NCI-H446 (cell line): ENCODE measurements around the gene GPRC5D.

ENCODE experiments used
- DNase-seq, 2 experiments: peaks; one replicate each; lab custom pipeline; 2025; lab: John Stamatoyannopoulos, UW

The GPRC5D gene

GRCh38 chr12:12952036-12952435 is at the start of gene GPRC5D:
Gene GPRC5D, minus strand, starts transcription at chr12:12952170. Its CDS starts 1,786 bp downstream, at chr12:12950384.
- DNase-seq: no peak

- no peak for DNase-seq
These were observed 49.7 kb upstream of the GPRC5D start for GRCh38 chr12:13001775-13002040.

- DNase-seq: no peak
These were observed 49.2 kb upstream of the GPRC5D start for GRCh38 chr12:13000925-13001774.

- DNase-seq: no peak
These were observed 48.6 kb upstream of the GPRC5D start for GRCh38 chr12:13000616-13000924.

GRCh38 chr12:12999959-13000615 is 48.1 kb upstream of the GPRC5D start, which contains the start of gene HEBP1:
Gene HEBP1, minus strand, starts transcription at chr12:13000265. Its CDS starts 151 bp downstream, at chr12:13000114.
- DNase-seq: peak; percentile 73 to 89

- DNase-seq: no peak
These were observed 47.4 kb upstream of the GPRC5D start for GRCh38 chr12:12999271-12999958.

- no peak for DNase-seq
These were observed 46.3 kb upstream of the GPRC5D start for GRCh38 chr12:12998248-12998647.

- no peak for DNase-seq
These were observed 45.8 kb upstream of the GPRC5D start for GRCh38 chr12:12997734-12998133.

GRCh38 chr12:12997156-12997555 is 45.2 kb upstream of the GPRC5D start:
- no peak for DNase-seq

- no peak for DNase-seq
These were observed 44.2 kb upstream of the GPRC5D start for GRCh38 chr12:12996209-12996608.

GRCh38 chr12:12995088-12995487 is 43.1 kb upstream of the GPRC5D start:
- no peak for DNase-seq

GRCh38 chr12:12993367-12993766 is 41.4 kb upstream of the GPRC5D start:
- no peak for DNase-seq

- no peak for DNase-seq
These were observed 40.6 kb upstream of the GPRC5D start for GRCh38 chr12:12992418-12993130.

- DNase-seq: no peak
These were observed 38.9 kb upstream of the GPRC5D start for GRCh38 chr12:12990700-12991468.

- DNase-seq: no peak
These were observed 35.5 kb upstream of the GPRC5D start for GRCh38 chr12:12987421-12987820.

- no peak for DNase-seq
These were observed 34.9 kb upstream of the GPRC5D start for GRCh38 chr12:12986775-12987331.

GRCh38 chr12:12985817-12986408 is 33.9 kb upstream of the GPRC5D start:
- no peak for DNase-seq

GRCh38 chr12:12984149-12984548 is 32.2 kb upstream of the GPRC5D start:
- DNase-seq: no peak

- peak in 1 of 2 experiments; percentile 44 for DNase-seq
These were observed 31.6 kb upstream of the GPRC5D start for GRCh38 chr12:12983420-12984035.

GRCh38 chr12:12982331-12982730 is 30.4 kb upstream of the GPRC5D start:
- no peak for DNase-seq
